Endodermal cell (in vitro differentiated cells): Measurements from ENCODE around the gene ITGA11. TPM values are rescaled to one million over a fixed set of nuclear protein-coding genes. Genes with fewer than 3 reads are reported as not detected.

Experiments
- DNase-seq: peaks from one replicate; pipeline ENCODE4 v3.0.0-alpha.2; 2017
- H3K27ac ChIP-seq: 2 replicates; pipeline ENCODE4 v1.5.1; 2013; ENCODE audit warnings: mild to moderate bottlenecking, low read depth, low read length, moderate library complexity
- H3K27me3 ChIP-seq: 2 replicates; pipeline ENCODE4 v1.6.1; 2013; ENCODE audit warnings: mild to moderate bottlenecking, low read length, moderate library complexity; ENCODE audit not compliant: insufficient read depth, control insufficient read depth, poor library complexity, severe bottlenecking
- H3K36me3 ChIP-seq: 2 replicates; pipeline ENCODE4 v1.7.0; 2013; ENCODE audit warnings: mild to moderate bottlenecking, low read length, moderate library complexity; ENCODE audit not compliant: control insufficient read depth, insufficient read depth
- H3K4me1 ChIP-seq: one replicate; pipeline ENCODE4 v1.7.0; 2013; ENCODE audit warnings: low read length; ENCODE audit not compliant: control insufficient read depth, insufficient read depth
- H3K4me3 ChIP-seq: 2 replicates; pipeline ENCODE4 v1.5.1; 2013; ENCODE audit warnings: mild to moderate bottlenecking, low read length, moderate library complexity
- H3K9ac ChIP-seq: 2 replicates; pipeline ENCODE4 v1.6.1; 2013; ENCODE audit warnings: mild to moderate bottlenecking, low read length, moderate library complexity; ENCODE audit not compliant: poor library complexity, severe bottlenecking; ENCODE audit errors: extremely low read depth
- H3K9me3 ChIP-seq: 2 replicates; pipeline ENCODE4 v1.6.1; 2013; ENCODE audit warnings: mild to moderate bottlenecking, low read length, moderate library complexity; ENCODE audit not compliant: control insufficient read depth
- H3K27ac Mint-ChIP-seq: 2 replicates; pipeline ENCODE4 v1.8.0; 2020; ENCODE audit warnings: mixed read lengths
- H3K27me3 Mint-ChIP-seq: 2 replicates; pipeline ENCODE4 v1.8.0; 2021; ENCODE audit warnings: mild to moderate bottlenecking, mixed read lengths; ENCODE audit not compliant: insufficient read depth
- H3K36me3 Mint-ChIP-seq: 2 replicates; pipeline ENCODE4 v1.8.0; 2020; ENCODE audit warnings: low read depth, mixed read lengths
- H3K4me1 Mint-ChIP-seq: 2 replicates; pipeline ENCODE4 v1.8.0; 2020; ENCODE audit warnings: mixed read lengths
- H3K4me3 Mint-ChIP-seq: 2 replicates; pipeline ENCODE4 v1.8.0; 2020; ENCODE audit warnings: mild to moderate bottlenecking, moderate library complexity, mixed read lengths
- H3K9me3 Mint-ChIP-seq: 2 replicates; pipeline ENCODE4 v1.8.0; 2020; ENCODE audit warnings: mild to moderate bottlenecking, mixed read lengths
- CTCF ChIP-seq: fragments of 200-600 bp; sonication (generic); conservative IDR thresholded peaks from 2 replicates; pipeline ENCODE4 v1.5.0; 2021; ENCODE audit warnings: antibody characterized with exemption, mild to moderate bottlenecking
- WGBS, 2 experiments: methylation state at CpG; one replicate each; pipeline versions ENCODE4 v1.1.5 to v1.1.7; 2013; ENCODE audit warnings: missing lambda C conversion rate in 2 of 2, mixed read lengths in 1 of 2; ENCODE audit not compliant: insufficient coverage in 1 of 2, insufficient read length in 1 of 2; 5-methylcytosine and 5-hydroxymethylcytosine counted together
- total RNA-seq, 2 donors: library from RNA; stranded (reverse); fragmentation: NEBNext Ultra II Directional in 1 of 2; extraction: Animal tissue kit (Norgen Biotek cat#: 25700) in 1 of 2; gene quantifications; 2 replicates in 1 of 2; 3 replicates in 1 of 2; pipeline ENCODE4 v1.2.1, GENCODE V29; 2021

ITGA11 gene
- total RNA-seq, 2 donors from 2014 or later = 0.35 to 1.4 TPM

- Mint-ChIP-seq H3K9me3 (no peaks in the 10 kb centered on the region), H3K4me3 (no peak overlapping the region), H3K27me3 (no peaks in the 10 kb centered on the region), H3K27ac (no peak overlapping the region), H3K36me3 (no peaks in the 10 kb centered on the region), H3K4me1 (peaks cover 8% of the 10 kb centered on the region)
- Histone ChIP-seq H3K27ac (no peak overlapping the region), H3K4me1 (peaks cover 3% of the 10 kb centered on the region), H3K9ac (no peak overlapping the region), H3K9me3 (no peaks in the 10 kb centered on the region), H3K4me3 (no peak overlapping the region), H3K36me3 (no peaks in the 10 kb centered on the region), H3K27me3 (no peaks in the 10 kb centered on the region)
- peak; percentile 28 for DNase-seq
- TF ChIP-seq CTCF = no peak
- 89 to 93% methylated on average over 15 to 16 of the region's 16 CpGs for WGBS, 2 experiments
Measured at GRCh38 chr15:68317281-68318007, 114.5 kb downstream of the ITGA11 start.

DNA sequence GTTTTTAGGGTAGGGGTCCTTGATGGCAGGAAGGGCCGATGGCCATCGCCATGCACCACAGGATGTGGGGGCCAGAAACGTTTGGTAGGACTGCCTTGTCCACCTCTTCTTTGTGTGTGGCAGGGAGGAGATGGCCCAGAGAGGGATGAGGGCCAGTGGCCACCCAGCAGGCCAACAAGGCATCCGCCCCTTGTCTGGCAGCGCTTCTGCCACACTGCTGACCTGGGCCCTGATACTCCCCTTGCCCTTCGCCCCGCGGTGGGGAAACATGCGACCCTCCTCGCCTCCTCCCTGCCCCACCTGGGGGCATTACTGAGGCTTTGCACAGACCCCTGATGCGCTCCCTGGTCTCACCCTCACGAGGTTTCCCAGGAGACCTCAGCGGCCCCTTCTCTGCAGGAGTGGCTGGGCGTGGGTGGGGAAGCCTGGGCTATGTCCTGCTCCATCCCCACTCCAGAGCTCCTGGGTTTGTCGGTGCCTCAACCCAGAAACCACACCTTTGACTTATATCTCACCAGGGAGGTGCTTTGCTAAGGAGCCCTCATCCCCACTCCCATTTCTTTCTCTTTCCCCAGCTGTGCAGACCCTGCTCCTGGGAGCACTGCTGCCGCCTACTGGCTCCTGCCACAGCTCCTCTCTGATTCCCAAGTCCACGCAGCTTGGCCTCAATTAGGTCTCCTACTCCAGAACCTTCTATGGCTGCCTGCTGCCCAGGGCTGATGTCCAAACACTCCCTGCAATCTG is 115.7 kb downstream of the ITGA11 start:
- Mint-ChIP-seq H3K27me3 (no peaks in the 10 kb centered on the region), H3K4me1 (peaks cover 8% of the 10 kb centered on the region), H3K36me3 (no peaks in the 10 kb centered on the region), H3K9me3 (no peaks in the 10 kb centered on the region), H3K4me3 (no peak overlapping the region), H3K27ac (no peak overlapping the region)
- H3K36me3 ChIP-seq = no peaks in the 10 kb centered on the region
- peak; percentile 80 for TF ChIP-seq CTCF
- no peak overlapping the region for H3K4me3 ChIP-seq
- H3K27ac ChIP-seq = no peak overlapping the region
- no peak overlapping the region for H3K9ac ChIP-seq
- DNase-seq = peak; percentile 85
- no peaks in the 10 kb centered on the region for H3K27me3 ChIP-seq
- 68% methylated on average over 10 to 17 of the region's 17 CpGs for whole genome bisulfite sequencing, 2 experiments
- H3K9me3 ChIP-seq = no peaks in the 10 kb centered on the region
- H3K4me1 ChIP-seq = peaks cover 3% of the 10 kb centered on the region

DNA sequence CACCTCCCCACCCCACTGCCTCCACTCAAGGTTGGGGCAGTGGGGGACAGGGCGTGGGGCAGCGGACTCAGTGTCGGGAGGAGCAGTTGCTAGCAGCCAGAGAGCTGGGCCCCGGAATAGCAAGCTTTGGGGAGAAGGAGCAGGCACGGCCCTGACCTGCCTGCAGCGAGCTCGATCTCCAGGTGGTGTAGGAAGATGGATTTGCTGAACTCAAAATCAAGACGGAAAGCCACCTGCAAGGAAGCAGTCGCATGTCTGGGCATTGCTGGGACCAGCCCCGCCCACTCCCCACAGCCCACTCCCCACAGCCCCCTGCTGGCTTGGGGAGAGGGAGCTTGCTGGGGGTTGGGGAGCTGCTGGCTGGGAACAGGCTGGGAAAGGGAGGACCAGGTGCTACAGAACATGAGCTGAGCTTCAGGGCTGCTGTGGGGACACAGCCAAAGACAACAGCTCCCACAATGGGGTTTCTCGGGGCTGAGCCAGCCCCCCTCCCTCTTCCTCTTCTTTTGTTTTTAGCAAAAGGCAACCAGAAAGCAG is 116.4 kb downstream of the ITGA11 start:
- 75 to 77% methylated on average over 8 to 10 of the region's 11 CpGs for WGBS, 2 experiments
- no peak for TF ChIP-seq CTCF
- H3K27me3 ChIP-seq = no peaks in the 10 kb centered on the region
- Mint-ChIP-seq H3K36me3 (no peaks in the 10 kb centered on the region), H3K4me3 (no peak overlapping the region), H3K27me3 (no peaks in the 10 kb centered on the region), H3K27ac (no peak overlapping the region), H3K9me3 (no peaks in the 10 kb centered on the region), H3K4me1 (peaks cover 8% of the 10 kb centered on the region)
- H3K27ac ChIP-seq = no peak overlapping the region
- H3K36me3 ChIP-seq = no peaks in the 10 kb centered on the region
- peak; percentile 72 for DNase-seq
- no peaks in the 10 kb centered on the region for H3K9me3 ChIP-seq
- H3K9ac ChIP-seq = no peak overlapping the region
- no peak overlapping the region for H3K4me3 ChIP-seq
- peaks cover 3% of the 10 kb centered on the region for H3K4me1 ChIP-seq
